HG02763 (cell line): ENCODE measurements around the gene EXOC3L1.
A peak's percentile ranks its signal among the peaks of the same experiment; 100 is the strongest.

Experiments used
- ATAC-seq: cut with Tn5 transposase; IDR thresholded peaks from one replicate; pipeline ENCODE4 v1.9.1; 2021; ENCODE audit warnings: mild to moderate bottlenecking, moderate library complexity; ENCODE audit not compliant: unreplicated experiment

The EXOC3L1 gene

DNA sequence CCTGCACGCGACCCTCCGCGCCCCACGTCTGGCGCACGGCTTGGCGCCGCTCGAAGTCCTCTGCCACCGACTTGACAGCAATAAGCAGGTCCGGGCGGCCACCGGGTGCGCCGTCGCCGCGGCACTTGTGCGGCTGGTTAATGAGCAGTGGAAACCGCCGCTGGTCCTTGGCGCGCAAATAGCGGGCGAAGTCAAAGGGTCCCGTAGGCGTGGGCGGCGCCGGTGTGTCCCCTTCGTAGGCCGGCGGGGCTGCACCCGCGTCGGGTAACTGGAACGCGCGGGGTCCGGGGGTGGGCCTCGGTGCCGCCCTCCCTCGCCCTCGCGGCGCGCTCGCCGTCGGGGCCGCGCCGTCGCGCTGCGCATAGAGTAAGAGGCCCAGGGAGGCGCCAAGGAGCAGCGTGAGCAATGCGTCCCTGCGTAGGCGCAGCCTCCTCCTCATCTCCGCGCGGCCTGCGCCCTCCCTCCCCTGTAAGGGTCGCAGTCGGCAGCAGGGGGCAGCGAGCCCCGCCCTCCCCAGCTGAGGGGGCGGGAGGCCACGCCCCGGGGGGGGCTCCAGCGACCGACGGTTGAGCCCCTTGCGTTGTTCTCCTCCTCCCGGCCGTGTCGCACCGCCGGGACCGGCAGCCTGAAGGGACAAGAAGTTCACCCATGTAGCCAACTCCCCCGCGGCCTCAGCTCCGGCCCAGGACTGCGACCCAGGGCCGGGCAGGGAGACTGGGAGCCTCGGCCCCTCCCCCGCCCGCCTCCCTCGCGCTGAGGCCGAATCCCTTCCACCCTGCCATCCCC lies 39.7 kb downstream of the EXOC3L1 start:
- peak; percentile 33 for ATAC-seq

DNA sequence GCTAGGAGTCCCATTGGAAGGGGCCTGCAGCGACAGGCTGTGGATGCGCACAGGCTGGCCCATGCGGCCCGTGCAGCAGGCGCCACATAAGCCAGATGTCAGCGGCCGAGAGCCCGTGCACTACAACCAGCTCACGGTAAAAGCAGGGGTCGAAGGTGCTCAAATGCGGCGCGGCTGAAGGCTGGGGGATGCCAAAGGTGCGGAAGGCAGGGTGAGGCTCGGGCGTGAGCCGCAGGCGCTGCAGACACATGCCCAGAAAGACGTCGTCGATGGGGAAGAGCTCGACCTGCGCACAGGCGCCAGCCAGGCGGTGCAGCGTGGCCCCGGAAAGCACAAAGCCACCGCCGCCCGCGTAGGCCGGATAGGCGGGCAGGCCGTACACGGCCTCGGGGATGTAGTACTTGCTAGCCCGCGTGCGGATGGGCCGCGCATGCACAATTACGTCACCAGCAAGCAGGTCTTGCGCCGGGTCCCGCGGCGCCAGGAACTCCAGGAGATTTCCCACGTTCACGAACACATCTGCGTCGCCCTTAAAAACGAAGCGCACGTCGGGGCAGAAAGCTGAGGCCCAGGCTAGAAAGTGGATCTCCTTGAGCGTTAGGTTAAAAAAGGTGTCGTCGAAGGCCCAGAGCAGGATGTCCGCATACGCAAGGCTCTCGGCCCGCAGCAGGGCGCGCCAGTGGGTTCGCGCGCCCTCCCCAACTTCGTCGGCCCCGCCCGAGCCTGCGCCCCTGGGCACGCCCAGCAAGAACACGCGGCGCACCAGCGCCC lies 40.5 kb downstream of the EXOC3L1 start:
- no peak for ATAC-seq

- ATAC-seq = no peak
Observed at GRCh38 chr16:67148656-67149275, 41.2 kb downstream of the EXOC3L1 start.

GRCh38 chr16:67148221-67148620 lies 41.7 kb downstream of the EXOC3L1 start:
- no peak for ATAC-seq

DNA sequence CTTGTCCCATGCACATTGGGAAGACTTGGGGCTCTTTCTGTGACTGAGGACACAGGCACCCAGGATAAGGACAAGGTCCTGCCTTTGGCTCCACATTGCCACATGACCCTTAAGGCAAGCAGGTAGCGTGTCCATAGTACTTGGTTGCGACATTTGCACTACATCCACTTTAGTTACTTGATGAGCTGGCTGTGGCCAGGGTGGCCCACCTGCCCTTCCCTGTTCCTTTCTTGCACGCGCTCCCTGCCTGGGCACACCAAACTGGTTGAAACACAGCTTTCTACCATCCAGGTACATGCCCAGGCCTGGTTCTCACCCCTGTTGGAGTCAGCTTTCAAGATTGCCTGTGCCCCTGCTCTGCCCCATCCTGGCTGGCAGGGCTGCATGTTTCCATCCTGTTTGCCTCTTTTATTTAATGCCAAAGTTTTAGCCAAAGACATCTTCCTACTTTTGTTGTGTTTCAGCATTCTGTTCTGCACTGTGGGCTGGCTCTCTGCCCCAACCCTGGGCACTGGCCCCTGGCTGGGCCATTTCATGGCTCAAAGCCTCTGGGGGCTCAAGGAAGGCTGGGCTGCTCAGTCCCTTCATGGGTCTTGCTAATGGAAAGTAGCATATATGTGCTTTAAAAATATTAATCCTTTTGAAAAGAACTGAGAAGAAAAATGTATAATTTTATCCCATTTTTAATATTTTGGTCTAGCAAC lies 42.3 kb downstream of the EXOC3L1 start:
- ATAC-seq = no peak

- ATAC-seq = no peak
Observed at GRCh38 chr16:67146523-67147357, 43.2 kb downstream of the EXOC3L1 start.

DNA sequence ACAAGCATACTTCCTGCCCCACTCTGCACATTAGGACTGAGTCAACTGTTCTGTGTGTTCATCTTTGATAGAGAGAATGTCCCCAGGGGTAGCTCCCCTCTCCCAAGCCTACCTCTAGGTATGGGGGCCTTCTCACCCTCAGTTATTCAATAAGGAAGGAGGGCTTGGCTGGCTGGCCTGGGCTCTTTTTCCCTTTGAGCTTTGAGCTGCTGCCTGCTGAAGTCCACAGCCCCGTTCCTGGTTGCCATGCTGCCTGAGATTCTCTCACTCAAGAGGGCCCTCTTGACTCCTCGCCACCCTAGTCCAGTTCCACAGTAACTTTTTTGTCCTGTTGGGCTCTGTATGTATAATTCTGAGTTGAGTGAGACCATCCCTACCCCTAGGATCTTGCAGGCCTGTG lies 44.2 kb downstream of the EXOC3L1 start:
- ATAC-seq = no peak

DNA sequence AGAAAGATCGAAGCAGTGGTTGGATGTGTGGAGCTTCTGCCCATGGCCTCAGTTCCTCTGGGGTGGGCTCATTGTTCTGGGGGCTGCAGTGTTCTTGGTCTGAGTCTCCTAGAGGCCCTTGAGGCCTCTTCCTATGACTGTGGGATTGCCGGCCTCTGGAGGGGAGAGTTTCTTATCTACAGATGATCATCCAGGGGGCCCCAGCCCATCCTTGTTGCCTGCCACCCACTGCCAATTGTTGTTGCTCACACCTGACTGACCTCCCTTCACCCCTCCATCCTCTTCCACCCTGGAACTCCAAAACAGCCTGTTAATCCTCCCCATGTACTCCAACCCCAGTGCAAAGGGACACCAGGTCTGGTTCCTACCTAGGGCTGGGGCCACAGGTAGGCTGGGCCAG lies 45.0 kb downstream of the EXOC3L1 start:
- no peak for ATAC-seq

DNA sequence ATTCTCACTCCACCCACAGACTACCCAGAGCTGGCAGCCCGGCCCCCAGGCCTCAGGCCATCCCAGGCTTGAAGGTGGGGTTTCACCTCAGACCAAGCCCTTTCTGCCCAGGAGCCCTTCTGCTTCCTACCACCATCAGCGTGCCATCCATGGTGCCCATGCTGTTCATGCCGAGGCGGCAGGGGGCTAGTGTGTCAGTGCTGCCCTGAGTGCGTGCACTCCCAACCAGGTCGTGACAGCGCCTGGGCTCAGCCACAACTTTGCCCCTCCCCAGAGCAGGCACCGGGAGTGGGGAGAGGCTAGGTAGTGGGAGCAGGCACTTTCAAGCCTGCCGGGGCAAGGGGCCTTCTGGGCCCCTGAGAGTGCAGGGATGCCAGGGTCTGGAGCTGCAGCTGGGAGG lies 47.6 kb downstream of the EXOC3L1 start:
- no peak for ATAC-seq

DNA sequence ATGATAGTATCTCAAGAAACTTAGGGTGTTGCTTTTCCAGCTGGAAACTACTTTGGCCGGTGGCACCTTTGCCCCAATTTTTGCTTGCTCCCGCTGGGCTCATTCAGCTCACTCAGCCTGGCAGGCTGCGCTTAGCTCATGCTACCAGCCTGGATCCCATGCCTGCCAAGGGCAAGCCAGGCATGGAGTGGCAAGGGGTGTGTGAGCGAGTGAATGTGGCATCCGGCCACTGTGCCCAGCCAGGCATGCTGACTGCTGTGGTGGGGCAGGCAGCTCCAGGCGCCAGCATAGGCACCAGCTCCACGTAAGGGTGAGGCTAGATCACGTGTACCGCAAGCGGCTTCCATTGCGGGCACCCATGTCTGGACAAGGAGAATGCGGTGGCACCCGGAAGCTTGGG lies 48.5 kb downstream of the EXOC3L1 start:
- no peak for ATAC-seq

DNA sequence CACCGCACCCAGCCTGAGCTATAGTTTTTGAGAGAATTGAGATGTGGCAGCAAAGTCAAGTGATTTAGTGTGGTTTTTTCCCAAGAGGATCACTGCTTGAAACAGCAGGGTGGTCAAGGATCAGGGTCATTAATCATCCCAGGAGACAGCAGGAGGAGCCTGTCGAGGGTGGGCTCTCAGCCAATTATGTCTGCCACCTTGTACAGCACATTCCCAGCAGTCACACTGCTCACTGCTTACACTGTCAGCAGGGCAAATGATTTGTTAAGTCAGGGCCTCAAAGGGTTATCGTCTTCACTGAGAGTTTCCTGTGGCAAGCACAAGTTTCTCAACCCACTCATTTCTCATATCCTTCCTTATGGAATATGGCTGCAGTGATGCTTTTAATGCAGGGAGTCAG lies 52.3 kb downstream of the EXOC3L1 start:
- no peak for ATAC-seq
